ENCODE data around the gene AMIGO3.

GRCh38 chr3:49669352-49669751, 50.1 kb downstream of the AMIGO3 start:
- no peak for TF ChIP-seq CREB1 (IDR thresholded peaks at IDR 0.05; ENCODE audit: low read depth)
- TF ChIP-seq TAF1 (IDR thresholded peaks at IDR 0.05; ENCODE audit: low read depth) = no peak
- no peak for TF ChIP-seq CEBPB (IDR thresholded peaks at IDR 0.05)

All from Ishikawa (cell line).